Cardiac ventricle fibroblast (primary cell): ENCODE measurements around the gene CBR3. TPM values are rescaled to one million over a fixed set of nuclear protein-coding genes. Genes with fewer than 3 reads are reported as not detected.

Experiments used
- total RNA-seq: library from RNA; depleted of rRNA; stranded (reverse); fragments of >200 nt; gene quantifications from 2 replicates; pipeline ENCODE4 v1.2.3, GENCODE V29; 2015

Gene CBR3
- 8.7 and 17.7 TPM in 2 replicates for total RNA-seq

GRCh38 chr21:36134803-36135390, at the start of gene CBR3:
TSS of gene CBR3 (plus strand) at chr21:36135079. CDS start at chr21:36135193, 114 bp downstream.

GRCh38 chr21:36156815-36157670, 22.2 kb downstream of the CBR3 start, which contains the start of gene DOP1B:
TSS of gene DOP1B (plus strand) at chr21:36156824. CDS start at chr21:36164734, 7,910 bp downstream.

Other genes starting within 250 kb of the CBR3 start
- 11.2 and 15.2 TPM in 2 replicates for gene SETD4, start 74.6 kb upstream of the CBR3 start, total RNA-seq
- 211 and 271 TPM in 2 replicates for gene CBR1, start 65.1 kb upstream of the CBR3 start, total RNA-seq
- 3.1 and 3.3 TPM in 2 replicates for gene DOP1B, start 21.7 kb downstream of the CBR3 start, total RNA-seq
- 9.9 and 10.8 TPM in 2 replicates for gene MORC3, start 185.1 kb downstream of the CBR3 start, total RNA-seq